HPDE6-E6E7 (cell line): ENCODE measurements around the gene NUBP2.
A peak's percentile ranks its signal among the peaks of the same experiment; 100 is the strongest.

Experiments
- DNase-seq: peaks from one replicate; pipeline ENCODE4 v3.0.0; 2011; ENCODE audit warnings: missing footprints; ENCODE audit errors: extremely low spot score

The NUBP2 gene

DNA sequence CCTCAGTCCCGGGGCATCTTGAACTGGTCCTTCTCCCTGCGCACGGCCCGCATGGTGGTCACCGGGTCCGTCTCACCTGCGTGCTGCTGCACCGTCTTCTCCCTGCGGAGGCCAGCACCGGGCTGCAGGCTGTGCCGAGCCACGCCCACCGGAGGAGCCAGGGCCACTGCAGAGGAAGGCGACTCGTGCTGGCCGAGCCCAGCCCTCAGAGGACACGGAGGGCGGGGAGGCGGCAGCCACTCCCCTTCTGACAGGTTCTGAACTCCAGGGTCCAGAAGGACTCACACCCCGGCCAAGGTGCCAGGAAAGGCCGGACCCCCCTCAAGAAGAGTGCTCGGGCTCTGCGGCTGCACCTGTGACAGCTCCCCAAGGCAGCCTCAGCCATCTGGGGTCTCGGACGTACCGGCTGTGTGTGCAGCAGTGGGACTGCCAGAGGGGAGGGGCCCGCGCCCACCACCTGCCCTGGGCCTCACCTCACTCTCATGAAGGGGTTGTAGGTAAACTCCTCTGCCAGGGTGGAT, 26.6 kb downstream of the NUBP2 start:
- DNase-seq = no peak

DNA sequence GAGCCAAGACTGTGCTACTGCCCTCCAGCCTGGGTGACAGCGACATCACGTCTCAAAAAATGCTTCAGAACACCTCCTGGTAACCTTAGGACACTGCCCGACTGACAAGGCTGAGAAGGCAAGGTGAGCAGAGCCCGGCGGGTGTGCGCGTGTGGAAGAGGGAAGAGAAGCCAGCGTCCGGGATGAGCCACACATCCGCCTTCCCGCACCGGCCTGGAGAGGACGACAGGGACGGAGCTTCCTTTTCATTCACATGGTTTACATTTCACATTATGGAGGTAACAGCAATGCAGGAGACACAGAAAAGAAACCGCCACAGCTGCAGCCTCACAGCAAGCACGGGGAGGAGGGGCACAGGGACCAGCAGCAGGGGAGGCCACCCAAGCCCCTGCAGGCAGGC, 27.3 kb downstream of the NUBP2 start:
- DNase-seq = no peak

DNA sequence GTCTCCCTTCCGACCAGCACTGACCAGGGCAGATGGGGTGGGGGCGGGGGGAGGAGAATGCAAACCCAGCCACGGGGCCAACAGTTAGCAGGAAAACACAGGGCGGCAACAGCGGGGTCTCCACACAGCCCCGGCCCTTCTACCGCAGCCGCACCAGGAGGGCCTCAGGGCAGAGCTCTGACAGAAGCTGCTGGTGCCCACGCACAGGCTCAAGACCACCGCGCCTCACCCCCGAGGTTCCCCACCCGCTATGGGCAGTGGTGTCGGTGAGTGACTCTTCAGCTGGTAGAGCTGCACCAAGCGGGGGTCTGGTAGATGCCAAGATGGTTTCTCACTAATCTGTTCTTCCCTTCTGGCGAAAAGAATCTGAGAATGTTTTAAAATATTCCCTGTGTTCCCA, 27.8 kb downstream of the NUBP2 start:
- DNase-seq = no peak

DNA sequence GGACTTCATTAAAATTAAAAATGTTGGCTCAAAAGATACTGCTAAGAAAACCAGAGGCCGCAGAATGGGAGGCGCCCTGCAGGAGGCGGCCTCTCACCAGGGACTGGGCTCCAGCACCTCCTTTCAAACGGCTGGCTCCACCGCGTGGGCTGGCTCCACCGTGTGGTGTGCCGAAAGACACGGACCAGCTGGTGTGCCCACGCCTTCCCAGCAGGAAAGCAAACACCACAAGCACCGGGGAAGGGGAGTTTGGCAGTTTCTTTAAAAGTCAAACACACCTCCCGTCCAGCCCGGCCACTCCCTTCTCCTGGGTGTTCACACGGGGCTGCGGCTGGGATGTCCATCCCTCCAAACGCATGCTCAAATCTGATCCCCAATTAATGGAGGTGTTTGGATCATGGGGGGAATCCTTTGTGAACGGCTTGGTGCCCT, 30.0 kb downstream of the NUBP2 start:
- peak; percentile 58 for DNase-seq

DNA sequence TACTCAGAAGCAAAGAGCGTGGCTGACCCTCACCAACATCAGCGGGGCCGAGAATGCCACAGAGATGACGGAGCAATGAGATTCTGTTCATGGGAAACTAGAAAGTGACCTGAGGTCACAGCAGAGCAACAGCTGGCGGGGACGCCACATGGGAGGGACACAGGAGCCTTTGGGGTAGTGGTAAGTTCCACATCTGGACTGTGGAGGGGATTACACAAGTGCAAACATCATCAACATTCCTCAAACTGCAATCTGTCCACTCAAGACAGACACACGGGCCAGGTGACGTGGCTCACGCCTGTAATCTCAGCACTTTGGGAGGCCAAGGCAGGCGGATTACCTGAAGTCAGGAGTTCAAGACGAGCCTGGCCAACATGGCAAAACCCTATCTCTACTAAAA, 32.7 kb downstream of the NUBP2 start:
- DNase-seq = no peak

DNA sequence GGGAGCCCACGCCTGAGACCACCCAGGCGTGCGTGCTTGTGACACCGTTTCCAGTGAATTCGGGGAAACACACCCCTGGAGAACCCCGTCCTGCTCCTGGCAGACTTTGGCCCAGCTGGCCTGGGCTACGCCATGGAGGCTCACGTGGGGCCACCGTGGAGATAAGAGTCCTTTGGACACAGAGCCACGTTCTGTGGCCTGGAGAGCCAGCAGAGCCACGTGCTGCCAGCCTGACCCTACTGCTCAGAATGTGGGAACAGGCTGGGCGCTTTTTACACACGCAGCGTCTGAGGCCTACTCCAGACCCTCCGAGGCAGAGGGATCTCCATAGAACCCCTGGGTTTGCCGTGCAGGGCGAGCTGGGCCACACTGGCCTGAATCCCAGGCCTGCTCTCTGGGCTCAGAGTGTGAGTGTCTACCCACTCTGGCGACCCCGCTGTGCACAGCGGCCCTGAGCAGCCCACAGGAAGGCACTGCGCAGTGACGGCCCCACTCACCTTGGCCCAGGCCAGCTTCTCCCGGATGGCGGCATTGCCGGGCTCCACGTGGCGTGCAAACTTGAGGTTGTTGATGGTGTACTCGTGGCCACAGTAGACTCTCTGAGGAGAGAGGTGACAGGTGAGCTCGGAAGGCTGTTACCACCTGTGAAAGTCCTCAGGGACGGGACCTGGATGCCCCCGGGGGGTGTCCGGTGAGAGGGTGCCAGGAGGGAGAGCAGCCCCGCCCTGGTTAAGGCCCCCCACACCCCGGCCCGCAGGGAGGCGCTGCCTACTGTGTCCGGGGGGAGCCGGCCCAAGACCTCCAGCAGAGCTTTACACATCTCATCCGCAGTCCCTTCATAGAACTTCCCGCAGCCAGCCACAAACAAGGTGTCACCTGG, 33.9 kb downstream of the NUBP2 start:
- DNase-seq = no peak

DNA sequence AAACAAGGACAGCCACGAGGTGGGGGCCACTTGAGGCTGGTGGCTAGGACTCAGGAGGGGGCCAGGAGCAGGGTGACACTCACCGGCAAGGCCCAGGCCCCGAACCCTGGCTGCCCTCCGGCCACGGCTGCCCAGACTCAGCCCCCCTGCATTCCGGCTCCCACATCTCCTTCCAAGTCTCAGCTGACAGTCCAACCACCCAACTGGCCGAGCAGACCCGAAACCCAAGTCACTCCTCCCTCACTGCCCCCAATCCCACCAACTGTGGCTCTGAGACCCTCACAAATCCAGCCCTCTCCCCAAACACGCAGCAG, 34.5 kb downstream of the NUBP2 start:
- DNase-seq = no peak

DNA sequence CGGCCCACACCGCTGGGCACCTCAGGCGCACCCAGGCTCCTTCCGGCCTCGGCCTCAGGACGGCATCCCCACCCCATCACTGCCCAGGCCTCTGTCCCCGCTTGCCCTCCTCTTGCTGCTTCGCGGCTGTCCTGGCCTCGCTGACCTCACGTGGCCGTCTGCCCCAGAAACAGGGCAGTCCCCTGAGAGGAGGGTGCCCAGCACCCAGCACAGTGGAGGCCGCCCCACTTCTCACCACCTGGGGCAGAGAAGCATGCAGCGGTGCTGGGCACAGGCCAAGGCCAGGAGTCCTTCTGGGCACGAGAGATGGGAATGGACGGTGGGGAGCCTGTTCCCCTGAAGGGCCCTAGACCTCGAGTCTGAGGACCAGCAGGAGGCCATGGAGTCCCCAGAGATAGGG, 35.0 kb downstream of the NUBP2 start:
- no peak for DNase-seq

DNA sequence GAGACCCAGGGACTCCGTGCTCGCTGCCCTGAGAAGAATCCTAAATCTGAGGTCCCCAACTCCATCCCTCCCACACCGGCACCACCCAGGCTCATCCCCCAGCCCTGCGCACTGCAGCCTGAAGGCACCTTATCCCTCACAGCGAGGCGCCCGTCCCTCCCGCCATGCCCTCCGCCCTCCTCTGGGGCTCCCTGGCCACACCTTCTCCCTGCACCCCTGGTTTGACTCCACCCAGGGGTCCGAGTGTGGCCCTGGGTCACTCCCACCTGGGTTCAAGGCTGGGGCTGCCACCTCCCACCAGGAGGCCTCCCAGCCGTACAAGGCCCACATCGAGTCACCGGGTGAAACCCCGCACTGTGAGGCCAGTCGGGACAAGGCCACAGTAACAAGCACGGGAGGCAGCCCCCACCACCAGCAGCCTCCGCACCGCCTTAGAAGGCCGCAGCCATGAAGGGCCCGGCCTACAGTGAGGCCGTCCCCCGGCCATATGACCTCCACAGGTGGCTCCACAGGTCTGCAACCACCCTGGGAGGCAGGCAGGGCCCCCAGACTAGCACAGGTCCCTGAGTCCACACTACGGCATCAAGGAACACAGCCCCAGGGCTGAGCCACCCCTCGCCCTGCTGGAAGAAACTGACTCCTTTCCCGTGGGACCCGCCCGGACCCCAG, 35.6 kb downstream of the NUBP2 start:
- no peak for DNase-seq

DNA sequence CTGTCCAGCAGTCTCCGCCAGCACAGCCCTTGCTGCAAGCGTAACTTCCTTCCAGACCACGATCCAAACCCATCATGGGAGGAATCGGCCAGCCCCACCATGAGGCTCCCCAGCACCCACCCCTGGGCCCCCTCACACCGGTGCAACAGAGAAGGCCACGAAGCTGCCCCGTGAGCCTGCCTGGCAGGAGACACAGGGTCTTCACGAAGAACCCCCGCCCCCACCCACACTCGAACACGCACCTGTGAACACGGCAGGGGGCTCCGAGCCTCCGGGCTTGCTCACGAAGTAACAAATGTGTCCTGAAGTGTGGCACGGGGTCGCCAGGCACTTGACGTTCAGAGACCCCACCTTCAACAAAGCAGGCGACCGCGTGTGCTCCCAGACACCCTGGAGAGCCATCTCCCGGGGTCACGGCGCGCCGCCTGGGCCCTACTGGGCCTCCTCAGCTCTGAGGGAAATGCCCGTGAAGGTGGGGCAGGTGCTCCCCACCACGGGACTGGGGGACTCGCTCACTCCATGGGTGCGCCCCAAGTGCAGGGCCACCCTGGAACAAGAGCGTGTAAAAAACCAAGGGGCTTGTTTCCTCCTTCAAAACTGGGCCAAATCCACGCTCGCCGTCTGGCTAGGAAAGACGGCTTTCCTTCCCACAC, 36.2 kb downstream of the NUBP2 start:
- no peak for DNase-seq

DNA sequence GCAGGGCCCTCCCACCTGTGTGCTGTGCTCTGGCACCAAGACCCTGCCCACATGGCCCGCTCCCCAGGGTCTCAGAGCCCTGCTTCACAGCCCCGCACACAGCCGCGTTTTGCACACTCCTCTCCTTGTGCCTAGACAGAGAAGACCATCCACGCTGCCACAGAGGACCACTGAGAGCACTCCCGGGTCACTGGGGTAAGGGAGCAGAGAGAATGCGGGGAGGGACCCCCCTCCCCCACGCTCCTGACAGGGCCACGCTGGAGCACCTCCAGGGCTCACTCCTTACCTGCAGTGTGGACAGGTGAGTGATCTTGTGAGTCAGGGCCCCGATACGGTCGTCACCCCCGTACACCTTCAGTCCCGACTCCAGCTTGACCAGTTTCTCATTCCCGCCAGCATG, 36.9 kb downstream of the NUBP2 start:
- DNase-seq = no peak

DNA sequence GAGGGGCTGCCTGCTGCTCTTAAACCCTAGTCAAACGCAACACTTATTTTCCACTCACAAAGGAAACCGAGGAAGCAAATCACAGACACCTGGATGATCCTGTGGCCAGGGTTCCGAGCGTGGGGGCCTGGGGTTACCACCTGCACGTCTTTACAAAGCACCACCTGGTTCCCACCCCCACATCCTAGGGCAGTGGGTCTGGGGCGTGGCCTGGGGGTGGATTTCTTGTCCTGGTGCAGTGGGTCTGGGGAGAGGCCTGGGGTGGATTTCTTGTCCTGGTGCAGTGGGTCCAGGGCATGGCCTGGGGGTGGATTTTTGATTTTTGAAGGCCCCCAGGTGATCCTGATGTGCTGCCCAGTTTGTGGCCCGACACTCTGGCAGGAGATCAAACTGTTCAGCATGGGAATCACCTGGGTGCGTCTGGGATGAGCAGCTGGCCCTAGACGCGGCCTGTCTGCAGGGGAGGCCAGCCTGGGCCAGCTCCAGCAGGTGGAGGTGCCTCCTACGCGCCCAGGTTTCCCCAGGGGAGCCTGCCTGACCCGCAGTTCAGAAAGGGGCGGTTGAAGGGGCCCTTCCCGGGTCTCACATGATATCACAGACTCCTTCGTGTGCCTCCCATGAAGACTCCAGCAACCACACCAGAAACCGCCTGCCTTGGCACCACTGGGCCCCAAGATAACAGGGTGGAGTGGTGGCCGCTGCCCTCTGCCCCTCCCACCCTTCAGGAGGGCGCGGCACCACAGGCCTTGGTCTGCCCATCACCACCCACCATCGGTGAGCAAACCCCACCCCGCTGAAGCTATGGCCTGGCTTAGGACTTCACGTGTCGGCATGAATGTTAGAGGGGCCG, 37.6 kb downstream of the NUBP2 start:
- DNase-seq = no peak

DNA sequence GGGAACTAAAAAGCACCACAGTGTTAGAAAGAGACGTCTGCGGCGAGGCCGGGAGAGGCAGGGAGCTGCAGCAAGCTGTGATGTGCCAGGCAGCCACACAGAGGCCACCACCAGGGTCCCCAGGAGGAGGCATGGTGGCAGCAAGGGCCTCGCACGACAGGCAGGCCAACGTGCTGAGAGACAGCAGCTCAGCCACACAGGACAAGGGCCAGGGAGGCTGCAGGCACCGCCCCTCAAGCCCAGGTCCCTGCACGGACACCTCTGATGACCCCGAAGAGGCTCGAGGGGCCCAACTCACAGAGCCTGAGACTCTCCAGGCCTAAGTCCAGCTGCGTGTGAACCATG, 38.2 kb downstream of the NUBP2 start:
- DNase-seq = no peak

DNA sequence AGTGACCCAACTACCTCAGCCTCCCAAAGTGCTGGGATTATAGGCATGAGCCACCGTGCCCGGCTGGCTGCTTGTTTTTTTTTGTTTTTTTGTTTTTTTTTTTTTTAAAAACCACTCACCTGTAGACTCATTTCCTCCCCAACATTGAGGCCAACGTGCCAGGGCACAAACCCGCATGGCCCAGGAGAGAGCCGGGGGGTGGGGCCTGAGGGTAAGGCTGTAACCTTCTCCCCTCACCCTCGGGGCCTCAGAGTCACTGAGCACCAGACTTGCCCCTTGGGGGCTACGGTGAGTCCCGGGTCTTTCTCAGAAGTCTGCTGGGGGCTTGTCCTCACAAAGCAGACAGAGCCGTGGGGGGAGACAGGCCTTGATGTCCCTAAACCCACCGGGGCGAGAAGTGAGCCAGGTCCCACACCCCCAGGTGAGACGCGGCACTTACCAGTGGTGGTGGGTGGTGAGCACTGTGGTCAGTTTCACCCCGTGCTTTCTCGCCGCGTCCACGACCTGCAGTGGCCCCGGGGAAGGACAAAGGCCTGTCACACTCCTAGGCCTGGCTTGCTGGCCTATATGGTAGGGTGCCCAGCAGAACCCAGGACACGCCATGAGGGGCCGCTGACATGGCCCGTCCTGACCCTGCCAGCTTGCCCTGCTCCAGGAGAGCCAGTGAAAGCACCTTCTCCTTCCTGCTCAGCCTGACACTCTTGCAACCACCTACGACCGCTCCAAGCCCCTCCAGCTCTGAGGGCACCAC, 39.3 kb downstream of the NUBP2 start:
- no peak for DNase-seq

DNA sequence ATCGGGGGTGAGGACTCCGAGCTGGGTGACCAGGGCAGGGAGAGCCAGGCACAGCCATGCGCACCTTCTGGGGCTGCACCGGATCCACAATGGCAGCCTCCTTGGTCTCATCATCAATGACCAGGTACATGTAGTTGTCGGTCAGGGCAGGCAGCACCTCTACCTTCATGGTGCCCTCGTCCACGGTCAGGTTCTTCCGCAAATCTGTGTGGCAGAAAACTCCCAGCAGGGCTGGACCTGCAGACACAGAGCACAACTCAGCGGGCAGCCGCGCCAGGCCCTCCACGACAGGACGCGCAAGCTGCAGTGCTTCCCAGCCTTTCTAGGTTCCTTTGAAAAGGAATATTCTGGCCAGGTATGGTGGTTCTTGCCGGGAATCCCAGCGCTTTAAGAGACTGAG, 40.0 kb downstream of the NUBP2 start:
- DNase-seq = no peak

DNA sequence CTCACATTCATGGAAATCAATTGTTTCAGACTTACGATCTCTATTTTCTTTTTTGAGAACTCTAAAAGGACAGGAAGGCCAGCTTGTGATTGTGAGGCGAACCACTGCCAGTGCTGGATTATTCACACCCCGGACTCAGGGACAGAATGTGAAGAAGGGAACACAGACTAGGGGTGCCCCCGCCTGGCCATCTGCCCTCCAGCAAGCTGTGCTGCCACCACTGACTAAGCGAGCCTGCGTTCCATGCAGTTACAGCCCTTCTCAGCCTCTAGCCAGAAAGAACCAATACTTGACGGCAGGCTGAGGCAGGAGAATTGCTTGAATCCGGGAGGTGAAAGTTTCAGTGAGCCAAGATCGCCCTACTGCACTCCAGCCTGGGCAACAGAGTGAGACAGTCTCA, 41.1 kb downstream of the NUBP2 start:
- peak; percentile 76 for DNase-seq

DNA sequence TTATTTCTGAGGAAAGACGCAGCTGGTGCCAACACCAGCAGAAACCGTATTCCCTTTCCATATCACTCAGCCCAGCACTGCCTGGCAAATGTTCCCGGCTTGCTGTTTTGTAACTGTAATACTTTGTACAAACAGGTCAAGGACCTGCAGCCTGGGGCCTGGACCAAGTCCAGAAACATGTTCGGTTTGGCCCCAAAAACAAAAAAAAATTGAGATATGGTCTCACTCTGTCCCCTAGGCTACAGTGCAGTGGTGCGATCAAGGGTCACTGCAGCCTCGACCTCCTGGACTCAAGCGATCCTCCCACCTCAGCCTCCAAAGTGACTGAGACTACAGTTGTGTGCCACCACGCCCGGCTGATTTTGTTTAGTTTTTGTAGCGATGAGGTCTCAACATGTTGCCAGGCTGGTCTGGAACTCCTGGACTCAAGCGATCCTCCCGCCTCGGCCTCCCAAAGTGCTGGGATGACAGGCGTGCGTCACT, 42.7 kb downstream of the NUBP2 start:
- no peak for DNase-seq

DNA sequence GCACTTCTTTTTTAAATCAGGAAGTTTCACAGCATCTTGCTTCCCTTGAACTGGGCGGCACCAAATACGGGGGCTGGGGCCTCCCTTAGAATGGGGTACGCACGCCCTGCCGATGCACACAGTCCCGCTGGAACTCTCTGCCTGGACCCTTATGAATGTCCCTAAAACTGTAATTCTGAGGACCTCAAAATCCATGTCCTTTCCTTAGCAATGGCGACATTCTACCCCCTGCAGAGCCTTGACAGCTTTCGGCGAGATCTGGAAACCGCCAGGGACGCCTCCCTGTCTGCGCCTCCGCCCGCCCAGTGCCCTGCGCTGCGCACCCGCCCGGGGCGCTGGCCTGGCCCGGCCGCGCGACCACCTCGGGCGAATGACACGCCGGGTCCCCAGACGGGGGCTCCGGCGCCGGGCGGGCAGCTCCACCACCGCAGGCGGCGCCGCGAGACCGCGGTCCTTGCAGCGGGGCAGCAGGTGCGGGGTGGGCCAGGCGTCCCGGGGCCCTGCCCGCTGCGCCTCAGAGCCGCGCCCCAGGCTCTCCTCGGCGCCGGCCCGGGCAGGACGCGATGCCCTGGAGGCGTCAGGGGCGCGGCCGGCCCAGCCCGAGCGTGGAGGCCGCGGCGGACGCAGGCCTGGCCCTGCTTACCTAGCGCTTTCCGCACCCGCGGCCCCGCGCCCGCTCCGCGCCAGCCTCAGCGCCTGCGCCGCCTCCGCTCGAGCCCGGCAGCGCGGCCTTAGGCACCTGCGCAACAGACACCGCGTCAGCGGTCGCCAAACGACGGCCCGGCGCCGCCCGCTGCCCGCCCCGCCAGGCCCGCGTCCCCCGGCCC, 43.3 kb downstream of the NUBP2 start:
- peak; percentile 47 for DNase-seq

DNA sequence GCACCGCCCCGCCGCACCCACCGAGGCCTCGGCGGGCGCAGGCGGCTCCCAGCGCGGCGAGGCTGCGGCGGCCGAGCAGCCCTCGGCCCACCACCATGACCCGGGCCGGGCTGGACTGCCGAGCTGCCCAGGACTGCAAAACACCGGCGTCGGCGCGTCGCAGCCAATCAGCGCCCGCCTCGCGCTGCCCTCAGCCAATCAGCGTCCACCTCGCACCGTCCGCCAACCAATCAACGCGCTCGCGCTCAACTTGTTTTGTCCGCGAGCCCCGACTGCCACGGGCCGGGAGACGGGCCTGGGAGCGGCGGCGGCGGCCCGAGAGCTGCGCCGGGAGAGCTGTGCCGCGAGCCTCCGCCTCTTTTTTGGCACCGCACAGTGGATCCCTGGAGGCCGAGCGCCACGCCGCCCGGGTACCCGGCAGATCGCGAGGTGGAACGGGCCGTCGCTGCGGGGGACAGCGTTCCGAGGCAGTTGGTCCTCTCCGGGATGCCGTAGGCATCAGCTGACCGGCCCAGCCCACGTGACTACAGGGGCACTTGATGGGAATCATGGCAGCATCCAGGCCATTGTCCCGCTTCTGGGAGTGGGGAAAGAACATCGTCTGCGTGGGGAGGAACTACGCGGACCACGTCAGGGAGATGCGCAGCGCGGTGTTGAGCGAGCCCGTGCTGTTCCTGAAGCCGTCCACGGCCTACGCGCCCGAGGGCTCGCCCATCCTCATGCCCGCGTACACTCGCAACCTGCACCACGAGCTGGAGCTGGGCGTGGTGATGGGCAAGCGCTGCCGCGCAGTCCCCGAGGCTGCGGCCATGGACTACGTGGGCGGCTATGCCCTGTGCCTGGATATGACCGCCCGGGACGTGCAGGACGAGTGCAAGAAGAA, 44.2 kb downstream of the NUBP2 start, which contains the start of the genes FAHD1 and HAGH:
FAHD1 (plus strand) TSS at position 516 of the 883 bp plus-strand sequence; CDS start at position 549, 33 bp downstream.
HAGH (minus strand) TSS at position 135 of the 883 bp plus-strand sequence; CDS start at position 97, 38 bp downstream.
- peak; percentile 92 for DNase-seq
